ENCODE data around the gene EIF4H. TPM values are rescaled to one million over a fixed set of nuclear protein-coding genes. Genes with fewer than 3 reads are reported as not detected.

Gene EIF4H
- total RNA-seq, 1 donor from 2014 or later: 236 TPM

GRCh38 chr7:74174606-74175082 lies 488 bp downstream of the EIF4H start:
- peak; percentile 91 for DNase-seq (ENCODE audit: low spot score)

DNA sequence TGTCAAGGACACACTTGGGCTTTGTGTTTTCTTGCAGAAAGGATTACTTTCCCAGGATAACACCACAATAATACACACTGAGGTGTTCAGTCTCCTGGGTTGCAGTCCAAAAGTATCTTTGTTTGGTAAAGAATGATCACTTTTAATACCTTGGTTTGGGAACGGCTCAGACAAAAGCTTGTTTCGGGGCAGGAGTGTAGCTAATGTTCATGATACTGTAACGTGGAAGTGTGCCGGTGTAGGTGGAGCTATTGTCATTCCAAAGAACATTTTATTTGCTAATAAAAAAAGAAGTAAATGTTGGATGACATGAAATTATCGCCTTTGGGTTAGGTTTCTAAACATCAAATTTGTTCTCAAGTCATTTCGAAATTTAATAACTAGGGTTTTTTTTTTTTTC lies 1.2 kb downstream of the EIF4H start:
- no peak for DNase-seq (ENCODE audit: low spot score)

DNA sequence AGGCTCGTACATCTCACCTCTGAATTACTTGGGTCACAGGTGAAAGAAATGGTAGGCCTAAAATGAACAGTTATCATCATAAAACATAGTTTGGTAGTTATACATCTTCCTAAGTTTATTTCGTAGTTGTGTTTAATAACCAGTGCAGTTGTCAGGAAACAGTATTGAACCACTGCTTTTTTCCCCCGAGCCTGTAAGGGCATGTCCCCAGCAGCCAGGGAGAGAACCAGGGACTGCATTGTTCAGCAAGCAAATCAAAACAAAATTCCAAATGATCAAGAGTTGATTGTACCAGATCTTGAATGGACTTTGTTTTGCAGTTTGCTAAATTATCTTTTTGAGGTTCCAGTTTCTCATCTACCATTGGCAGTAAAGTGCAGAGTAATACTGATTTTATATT lies 2.4 kb downstream of the EIF4H start:
- no peak for DNase-seq (ENCODE audit: low spot score)

- no peak for DNase-seq (ENCODE audit: low spot score)
These were observed 4.5 kb downstream of the EIF4H start for GRCh38 chr7:74178632-74179031.

DNA sequence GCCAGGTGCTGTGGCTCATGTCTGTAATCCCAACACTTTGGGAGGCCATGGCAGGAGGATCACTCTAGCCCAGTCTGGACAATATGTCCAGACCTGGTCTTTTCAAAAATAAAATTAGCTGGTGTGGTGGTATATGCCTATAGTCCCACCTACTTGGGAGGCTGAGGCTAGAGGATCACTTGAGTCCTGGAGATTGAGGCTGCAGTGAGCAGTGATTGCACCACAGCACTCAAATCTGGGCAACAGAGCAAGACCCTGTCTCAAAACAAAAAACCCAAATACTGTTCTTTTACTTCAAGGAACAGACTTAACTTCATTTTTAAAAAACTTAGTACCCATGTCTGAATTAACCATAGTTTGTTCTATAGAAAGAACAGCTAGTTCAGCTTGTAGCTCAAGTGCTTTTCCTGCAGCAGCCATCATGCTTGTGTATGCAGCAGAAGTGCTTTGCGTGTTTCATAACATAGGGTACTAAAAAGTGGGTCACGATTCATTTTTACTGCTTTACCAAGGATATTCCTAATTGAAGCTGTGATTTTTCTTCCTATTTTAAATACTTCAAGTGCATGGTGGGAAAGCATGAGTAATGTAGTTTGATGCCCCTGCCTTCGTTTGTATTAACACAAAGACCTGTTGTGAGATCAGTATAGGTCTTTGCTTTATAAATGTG lies 5.9 kb downstream of the EIF4H start:
- no peak for DNase-seq (ENCODE audit: low spot score)

DNA sequence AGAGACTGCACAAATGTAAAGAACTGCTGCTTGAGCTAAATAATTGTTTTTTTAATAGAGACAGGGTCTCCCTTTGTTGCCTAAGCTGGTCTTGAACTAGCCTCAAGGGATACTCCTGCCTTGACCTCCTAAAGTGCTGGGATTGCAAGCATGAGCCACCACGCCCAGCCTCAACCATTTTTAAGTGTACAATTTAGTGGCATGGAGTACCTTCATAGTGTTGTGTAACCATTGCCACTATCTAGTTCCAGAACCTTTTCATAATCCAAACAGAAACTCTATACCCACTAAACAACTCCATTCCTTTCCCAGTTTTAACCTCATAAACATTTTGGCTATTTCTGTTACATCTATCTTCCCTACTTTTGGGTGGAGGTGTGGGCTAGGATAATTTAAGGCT lies 6.7 kb downstream of the EIF4H start:
- no peak for DNase-seq (ENCODE audit: low spot score)

DNA sequence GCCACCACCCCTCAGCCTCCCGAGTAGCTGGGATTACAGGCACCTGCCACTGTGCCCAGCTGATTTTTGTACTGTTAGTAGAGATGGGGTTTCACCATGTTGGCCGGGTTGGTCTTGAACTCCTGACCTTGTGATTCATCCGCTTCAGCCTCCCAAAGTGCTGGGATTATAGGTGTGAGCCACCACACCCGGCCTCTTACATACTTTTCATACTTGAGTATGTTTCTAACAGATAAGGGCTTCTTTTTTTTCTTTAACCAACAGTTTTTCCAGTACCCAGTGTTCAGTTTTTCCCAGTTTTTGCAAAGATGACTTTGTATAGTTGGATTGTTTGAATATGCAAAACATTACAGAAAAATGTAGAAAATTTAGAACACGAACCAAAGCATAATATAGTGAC lies 7.7 kb downstream of the EIF4H start:
- no peak for DNase-seq (ENCODE audit: low spot score)

DNA sequence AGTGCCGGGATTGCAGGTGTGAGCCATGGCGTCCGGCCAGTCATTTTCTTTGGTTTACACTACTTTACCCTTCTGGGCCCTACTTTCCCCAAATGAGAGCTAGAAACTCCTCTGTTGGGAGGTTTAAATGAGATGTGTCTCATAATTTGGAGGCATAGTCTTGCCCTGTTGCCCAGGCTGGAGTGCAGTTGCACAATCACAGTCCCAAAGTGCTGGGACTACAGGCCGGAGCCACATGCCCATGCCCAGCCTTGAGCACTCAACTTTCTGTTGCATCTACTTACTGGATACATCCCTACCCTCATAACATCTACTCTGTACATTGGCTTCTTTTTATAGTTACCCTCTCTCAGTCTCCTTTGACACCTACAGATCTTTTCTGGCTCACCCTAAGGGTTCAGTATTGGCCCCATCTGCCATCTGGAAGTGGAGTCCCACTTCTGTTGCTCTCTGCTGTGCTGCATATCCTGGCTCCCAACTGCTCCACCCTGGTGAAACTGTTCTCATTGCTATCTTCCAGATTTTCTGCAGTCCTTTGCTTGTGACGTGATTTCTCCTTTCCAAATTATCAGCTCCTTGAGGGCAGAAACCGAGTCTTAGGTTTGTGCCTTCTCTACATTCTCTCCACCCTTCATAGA lies 8.4 kb downstream of the EIF4H start:
- DNase-seq (ENCODE audit: low spot score): no peak

GRCh38 chr7:74183142-74183541 lies 9.0 kb downstream of the EIF4H start:
- DNase-seq (ENCODE audit: low spot score): no peak

GRCh38 chr7:74183653-74184450 lies 9.7 kb downstream of the EIF4H start:
- DNase-seq (ENCODE audit: low spot score): no peak

DNA sequence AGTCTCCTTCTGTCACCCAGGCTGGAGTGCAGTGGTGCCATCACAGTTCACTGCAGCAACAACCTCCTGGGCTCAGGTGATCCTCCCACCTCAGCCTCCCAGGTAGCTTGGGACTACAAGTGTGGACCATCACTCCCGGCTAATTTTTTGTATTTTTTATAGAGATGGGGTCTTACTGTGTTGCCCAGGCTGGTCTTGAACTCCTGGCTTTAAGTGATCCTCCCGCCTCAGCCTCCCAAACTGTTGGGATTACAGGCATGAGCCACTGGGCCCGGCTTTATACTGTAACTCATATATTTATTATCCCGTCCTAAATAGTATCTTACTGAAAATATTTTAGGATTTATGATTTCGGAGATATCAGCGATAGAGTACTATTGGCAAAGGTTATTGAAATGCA lies 10.9 kb downstream of the EIF4H start:
- DNase-seq (ENCODE audit: low spot score): no peak

GRCh38 chr7:74185636-74186035 lies 11.5 kb downstream of the EIF4H start:
- no peak for DNase-seq (ENCODE audit: low spot score)

DNA sequence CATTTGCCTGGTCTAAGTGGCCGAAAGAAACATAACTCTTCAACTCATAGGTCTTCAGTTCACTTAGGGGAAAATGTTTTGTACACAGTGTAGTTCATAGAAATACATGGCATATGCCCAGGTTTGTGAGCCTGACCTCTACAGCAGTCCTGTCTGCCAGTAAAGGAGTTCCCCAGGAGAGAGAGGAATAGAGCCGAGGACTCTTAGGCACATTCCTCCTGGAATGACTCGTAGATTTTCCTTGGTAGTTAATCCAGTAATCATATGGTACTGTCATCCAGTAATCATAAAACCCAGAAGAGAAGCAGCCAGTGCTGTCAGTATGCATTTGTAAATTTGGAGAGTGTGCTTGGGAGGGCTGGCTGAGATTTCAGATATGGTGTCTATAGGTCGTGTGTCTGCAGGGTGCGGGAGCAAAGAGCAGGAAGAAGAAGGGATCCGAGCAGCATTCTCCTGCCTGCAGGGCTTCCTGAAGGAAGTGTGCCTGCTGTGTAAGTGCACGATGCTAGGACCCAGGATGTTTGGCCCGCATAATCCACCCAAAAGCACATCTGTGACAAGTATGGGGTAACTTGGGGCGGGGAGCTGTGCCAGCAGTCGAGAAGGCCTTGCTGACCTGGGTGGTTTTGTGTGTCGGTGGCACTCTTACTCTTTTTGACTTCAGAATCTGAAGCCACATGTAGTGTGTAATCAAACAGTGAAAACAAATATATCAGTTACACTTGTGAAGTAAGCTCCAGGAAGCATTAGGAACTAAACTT lies 13.9 kb downstream of the EIF4H start:
- no peak for DNase-seq (ENCODE audit: low spot score)

GRCh38 chr7:74190259-74190658 lies 16.1 kb downstream of the EIF4H start:
- peak; percentile 72 for DNase-seq (ENCODE audit: low spot score)

DNA sequence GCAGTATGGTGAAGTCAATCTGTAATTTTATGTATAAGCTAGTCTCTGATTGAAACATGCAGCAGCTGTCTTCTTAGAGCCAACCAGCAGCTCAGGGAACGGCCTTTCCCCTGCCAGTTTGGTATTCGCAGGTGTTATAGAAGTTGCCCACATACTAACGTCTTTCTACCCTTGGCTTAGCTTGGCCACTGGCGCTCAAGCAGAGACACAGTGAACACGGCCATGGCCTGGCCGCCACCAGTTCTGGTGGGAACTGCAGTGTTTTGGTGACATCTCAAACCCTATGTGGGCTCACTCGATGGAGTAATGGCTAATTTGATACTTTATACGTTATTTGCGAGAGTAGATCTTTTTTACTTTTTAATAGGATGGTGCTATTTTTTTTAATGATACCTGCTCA lies 17.1 kb downstream of the EIF4H start:
- DNase-seq (ENCODE audit: low spot score): peak; percentile 43

- DNase-seq (ENCODE audit: low spot score): peak; percentile 16
These were observed 18.9 kb downstream of the EIF4H start for GRCh38 chr7:74193054-74193453.

DNA sequence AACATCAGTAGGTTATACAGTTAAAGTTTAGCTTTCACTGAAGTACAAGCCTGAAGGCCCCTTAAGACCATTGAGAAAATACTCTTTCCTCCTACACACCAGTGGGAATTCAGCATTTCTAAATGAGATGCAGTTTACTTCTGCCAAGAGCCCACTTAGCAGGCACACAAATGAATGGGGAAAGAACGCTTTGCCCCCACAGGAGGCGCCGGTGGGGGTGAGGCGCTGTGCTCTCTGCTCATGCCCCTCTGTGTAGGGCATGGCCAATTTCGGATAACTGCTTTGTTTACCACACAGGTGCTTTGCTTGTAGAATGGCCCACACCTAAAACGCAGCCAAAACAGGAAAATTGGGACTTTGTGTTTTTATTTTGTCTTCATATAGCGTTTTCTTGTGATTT lies 19.8 kb downstream of the EIF4H start:
- peak; percentile 35 for DNase-seq (ENCODE audit: low spot score)

DNA sequence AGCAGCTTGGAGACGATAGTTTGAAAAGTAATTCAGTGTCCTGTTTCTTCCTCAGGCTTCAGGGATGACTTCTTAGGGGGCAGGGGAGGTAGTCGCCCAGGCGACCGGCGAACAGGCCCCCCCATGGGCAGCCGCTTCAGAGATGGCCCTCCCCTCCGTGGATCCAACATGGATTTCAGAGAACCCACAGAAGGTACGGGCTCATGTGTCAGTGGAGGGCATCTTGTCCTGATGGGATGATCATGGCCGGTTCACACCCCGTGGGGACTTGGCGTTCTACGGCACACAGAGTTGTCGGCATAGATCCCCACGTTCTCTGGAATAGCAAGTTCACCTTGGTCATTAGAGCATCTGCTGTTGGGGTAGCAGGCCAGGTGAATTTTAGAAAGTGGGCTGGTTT lies 20.5 kb downstream of the EIF4H start:
- DNase-seq (ENCODE audit: low spot score): peak; percentile 45

GRCh38 chr7:74195139-74195860 lies 21.1 kb downstream of the EIF4H start:
- DNase-seq (ENCODE audit: low spot score): peak; percentile 18

DNA sequence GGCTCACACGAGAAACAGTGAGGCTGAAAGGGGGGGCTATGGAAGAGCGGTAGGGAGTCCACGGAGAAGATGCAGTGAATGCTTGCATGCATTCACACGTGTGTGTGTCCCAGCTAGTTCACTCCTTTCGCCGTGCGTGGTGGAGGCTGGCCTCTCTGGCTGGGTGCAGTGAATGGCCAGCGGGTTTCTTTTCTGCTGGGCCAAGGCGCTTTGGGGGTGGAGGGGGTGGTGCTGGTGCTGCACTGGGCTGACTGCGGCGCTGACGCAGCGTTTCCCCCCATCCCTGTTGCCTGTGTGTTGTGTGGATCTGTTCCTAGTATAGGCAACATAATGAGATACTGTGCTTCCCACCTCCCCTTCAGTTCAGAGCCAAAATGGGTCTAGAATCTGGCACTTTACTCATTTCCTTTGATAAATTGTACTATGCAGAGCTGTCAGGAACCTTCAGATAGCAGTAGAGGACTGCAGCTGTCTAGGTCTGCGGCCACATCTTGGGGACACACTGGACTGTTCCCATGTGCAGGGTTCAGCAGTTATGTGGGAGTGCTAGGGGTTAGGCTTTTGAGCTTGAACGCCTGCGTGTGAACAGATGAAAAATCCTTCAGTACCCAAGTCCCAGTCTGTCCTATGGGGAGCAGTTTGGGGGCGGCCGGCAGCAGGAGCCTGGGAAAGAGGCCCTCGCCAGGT lies 22.0 kb downstream of the EIF4H start:
- peak; percentile 73 for DNase-seq (ENCODE audit: low spot score)

All from mesenteric fat pad (tissue), 1 donor.